HL-60/S4 treated with retinoic acid at 250 ng/mL for 4 days and 3 days (cell line): ENCODE data around the gene FRMPD3.
"Not testable (repeated sequence)": the region's sequence is repeated elsewhere in the genome, so short reads cannot be mapped to it uniquely, and the experiment has no call there.

Source experiments
- in situ Hi-C: fragments of 300-500 bp; cut with MboI; formaldehyde crosslinking; loops from 2 replicates; pipeline ENCODE4 v1.7.0; 2022; ENCODE audit warnings: low sequenced_read_pairs

Gene FRMPD3

DNA sequence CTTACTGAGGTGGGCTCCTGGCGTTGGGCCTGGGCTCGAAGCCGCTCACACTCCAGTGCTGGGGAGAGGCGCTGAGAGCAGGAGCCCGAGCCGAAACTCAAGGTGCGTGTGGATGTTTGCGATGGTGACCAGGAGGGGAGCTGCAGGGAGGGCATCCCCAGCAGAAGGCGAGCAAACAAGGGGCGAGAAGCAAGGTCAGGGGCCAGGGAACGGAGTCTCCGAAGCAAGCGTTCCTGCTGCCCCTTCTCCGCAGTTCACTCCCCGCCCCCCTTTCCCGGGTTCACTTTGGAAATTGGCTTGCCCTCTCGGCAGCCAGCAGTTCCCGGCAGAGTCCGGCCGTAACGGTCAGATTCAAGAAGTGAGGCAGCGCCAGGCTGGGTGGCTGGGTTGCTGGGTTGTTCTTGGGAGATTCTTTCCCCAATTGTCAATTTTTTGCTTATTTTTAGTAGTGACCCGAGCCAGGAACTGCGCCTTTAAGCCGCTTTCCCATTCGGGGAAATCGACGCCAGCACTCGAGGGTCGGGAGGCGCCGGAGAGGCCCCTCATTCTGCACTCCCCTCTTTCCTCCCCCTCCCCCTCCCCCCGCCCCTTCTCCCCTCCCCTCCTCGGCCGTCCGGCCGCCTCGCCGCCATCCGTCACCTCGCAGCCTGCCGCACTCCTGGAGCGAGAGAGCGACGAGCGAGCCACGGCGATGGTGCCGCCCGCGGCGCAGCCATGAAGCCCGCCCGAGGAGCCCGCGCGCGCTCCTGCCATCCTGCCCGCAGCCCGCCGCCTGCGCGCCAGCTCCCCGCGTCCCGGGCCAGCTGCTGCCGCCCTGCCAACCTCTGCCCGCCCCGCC is at the start of gene FRMPD3:
Gene FRMPD3, plus strand, starts transcription at position 655 of the 838 bp plus-strand sequence. CDS start 76,937 bp downstream, outside the sequence.
- in situ Hi-C loops, result no loop called here

DNA sequence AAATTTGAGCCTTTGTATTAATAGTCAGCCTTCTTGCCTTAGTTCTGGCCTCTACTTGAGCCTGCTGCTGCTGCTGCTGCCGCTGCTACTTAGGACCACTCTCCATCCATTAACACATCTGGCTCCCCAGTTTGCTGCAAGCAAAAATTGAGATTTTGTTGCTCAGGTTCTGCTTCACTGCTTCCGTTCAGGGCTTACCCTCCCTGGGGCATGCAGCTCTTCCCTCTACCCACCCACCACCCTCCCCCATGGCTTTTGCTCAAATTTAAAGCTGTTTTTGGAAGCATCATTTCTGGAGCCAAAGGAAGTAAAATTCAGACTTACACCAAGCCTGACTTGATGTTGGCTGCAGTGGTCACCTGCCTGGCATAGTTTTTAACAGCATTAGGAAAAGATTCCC is 28.9 kb upstream of the FRMPD3 start:
- in situ Hi-C loops, result no loop called here

DNA sequence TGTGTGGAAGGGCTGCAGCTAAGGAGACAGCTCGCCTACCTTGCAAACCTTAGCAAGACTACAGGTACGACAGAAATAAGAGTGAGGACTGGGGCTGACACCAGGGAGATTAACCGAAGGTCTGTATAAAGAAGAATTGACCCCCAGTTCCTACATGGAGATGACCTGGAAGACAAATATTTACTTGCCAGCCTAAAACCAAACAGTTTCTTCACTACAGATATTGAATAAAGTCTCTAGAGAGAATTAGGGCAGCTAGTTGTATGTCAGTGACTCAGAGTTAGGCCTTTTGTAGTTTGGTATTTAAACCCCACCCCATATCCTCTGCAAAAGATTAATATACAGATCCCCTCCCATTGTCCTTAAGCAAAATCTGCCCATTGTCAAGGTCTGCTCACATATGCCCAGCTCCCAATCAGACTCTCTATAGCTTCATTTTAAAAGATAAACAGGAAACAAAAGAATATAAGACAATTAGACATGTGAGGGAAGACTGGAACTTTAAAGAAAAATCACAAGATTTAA is 28.1 kb upstream of the FRMPD3 start:
- in situ Hi-C loops, result no loop called here

DNA sequence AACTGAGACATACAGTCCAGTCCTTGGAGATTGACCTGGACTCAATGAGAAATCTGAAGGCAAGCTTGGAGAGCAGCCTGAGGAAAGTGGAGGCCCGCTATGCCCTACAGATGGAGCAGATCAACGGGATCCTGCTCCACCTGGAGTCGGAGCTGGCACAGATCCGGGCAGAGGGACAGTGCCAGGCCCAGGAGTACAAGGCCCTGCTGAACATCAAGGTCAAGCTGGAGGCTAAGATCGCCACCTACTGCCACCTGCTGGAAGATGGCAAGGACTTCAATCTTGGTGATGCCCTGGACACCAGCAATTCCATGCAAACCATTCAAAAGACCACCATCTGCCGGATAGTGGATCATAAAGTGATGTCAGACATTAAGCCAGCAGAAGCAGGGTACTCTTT is 20.4 kb upstream of the FRMPD3 start:
- in situ Hi-C loops, result no loop called here

DNA sequence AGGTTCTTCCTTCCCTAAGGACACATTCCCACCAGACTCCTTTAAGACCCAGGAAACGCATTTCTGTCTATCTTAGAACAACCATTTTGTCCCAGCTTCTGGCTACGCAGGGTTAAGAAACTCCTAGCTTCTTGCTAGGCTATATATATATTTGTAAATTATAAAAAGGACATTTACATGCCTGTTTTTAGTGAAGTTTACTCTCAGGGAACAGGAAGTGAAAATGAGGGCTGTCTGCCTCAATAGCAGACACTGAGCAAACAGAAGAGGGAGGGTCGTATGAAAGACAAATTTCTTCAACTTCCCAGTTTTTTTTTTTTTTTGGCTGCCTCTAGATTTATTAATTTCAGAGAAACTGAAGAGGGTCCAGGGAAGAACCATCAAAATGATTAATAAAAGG is 9.3 kb upstream of the FRMPD3 start:
- in situ Hi-C loops, result no loop called here

DNA sequence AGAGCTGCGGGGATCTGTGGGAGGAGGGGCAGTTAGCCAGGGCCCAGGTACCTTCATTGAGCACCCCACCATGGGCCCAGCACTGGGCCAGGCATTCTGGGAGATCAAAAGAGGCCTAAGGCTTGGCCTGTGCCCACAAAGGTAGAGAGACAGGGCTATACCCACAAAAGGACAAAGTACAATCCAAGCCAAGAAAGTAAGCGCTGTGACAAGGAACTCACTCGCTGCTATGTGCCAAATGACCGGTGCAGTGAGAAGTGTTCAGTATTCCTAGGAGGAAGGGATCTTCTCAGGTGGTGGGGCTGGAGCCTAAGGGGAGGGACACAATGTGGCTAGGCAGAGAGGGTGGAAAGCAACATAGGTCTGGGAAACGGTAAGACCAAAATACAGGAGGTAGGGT is 8.8 kb upstream of the FRMPD3 start:
- in situ Hi-C loops, result no loop called here

DNA sequence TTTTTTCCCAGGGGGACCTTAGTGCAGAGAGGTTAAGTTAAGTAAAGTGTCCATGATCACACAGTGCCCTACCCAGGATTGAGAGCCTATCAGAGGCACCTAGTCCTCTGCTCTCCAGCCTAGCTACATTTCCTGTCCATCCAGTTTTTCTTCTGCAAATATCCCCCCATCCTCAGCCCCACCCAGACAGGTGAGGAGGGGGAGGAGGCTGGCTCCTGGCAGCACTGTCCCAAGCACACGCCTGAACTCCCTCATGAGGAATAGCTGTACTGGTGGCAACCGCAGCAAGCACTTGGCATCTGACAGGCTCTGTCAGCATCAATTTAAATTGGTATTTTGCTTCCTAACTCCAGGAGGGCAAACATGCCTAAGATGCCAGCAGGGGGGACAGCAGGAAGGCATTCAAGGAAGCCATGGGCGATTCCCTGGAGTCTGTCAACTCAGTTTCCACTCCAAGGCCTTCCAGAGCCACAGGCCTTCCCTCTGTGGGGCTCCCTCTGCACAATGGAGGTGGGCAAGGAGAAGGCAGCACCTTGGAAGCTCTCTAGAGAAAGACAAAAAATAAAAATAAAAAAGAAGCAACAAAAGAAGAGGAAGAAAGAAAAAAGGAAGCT is 6.4 kb upstream of the FRMPD3 start:
- in situ Hi-C loops, result no loop called here

DNA sequence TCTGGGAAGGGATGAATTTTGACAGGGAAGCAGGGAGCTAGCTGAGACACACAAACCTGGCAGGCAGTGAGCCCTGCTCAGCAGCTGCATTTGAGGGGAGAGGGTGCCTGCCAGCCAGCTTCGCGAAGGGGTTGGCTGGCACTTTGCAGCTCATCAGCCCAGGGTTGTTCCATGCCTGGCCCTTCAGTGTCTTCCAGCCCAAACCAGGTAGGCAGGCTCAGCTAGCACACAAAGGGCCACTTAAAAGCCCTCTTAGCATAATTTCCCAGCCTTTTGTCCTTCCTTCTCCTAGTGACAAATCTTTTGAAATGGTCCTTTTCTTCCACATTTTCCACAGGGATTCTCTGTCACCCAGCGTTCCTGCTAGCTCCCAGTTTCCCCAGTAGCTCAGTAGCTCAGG is 4.3 kb upstream of the FRMPD3 start:
- in situ Hi-C loops, result no loop called here

DNA sequence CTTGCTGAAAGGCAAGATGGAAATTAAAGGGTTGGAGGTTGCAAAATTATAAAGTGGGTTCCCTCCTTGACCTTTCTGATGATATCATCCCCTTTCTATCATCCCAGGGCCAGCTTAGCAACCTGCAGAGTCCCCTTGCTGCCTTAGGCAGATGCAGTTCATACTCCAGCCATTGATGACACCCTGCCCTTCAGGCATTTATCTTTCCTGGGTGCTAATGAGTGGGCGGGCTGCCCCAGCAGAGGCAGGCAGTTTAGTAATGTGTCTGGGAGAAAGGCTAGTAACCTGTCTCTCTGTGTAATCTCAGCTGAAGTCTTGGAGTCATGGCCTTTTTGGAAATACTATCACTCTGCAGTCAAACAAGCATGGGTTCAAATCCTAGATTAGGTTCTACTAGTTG is 3.8 kb upstream of the FRMPD3 start:
- in situ Hi-C loops, result no loop called here

DNA sequence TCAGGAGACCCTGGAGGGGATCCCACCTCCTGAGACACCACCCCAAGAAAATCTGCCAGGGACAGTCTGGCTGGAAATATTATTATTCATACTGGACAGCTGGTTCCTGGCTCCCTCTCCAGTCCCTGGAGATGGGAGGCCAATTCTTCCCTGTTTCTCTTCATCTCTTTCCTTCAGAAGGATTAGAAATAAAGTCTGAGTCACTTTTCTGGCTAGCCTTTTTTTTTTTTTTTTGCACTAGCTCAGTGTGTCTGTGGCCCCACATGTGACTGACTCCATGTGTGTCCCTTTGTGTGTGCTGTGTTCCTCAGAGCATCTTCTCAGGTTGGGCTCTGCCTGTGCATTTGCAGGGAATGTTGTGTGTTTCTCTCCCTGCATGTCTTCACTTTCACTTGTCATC is 1.8 kb upstream of the FRMPD3 start:
- in situ Hi-C loops, result no loop called here

DNA sequence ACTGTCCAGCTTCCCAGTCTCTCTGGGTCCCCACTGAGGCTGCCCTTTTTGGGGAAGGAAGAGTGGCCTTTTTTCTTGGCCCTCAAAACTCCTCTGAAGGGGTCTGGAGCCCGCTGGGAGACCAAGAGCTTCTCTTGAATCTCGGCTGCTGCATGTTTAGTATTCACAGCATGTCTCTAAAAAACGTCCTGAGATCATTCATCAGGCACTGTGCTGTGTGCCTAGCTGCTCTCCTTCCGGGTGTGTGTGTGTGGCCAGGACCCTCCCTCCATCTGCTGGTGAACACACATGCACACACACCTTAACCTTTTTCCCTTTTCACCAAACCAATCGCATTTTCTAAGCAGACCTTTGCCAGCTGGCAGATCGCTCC is 841 bp upstream of the FRMPD3 start:
- in situ Hi-C loops, result no loop called here

DNA sequence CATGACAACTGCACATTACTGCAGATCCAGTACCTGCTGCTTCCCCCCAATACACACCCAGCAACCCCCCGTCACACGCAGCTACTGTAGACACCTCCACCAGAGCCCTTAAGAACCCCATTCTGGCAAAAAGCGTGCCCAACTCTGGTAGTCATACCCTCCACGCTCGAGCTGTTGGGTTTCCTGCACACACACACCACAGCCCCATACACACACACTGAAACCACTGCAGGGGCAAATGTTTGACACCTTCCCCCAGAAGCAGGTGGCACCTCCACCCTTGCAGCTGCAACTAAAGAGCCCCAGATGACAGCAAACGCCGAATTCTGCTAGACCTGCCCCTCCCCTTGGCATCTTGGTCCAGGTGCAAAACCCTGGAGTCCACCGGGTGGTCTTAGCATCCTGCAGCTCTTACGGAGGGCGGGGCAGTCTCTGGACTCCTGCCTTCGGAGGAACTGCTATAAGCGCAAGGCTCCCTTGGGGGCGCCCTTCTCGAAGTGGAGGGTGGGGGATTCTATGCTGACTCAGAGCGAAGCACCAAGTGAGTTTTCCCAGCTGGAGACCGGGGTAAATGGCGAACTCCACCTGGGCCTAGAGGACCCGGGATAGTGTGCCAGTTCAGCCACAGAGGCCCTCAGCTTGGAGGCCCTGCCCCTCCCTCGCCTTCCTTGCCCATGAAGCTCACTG is 1.5 kb downstream of the FRMPD3 start:
- in situ Hi-C loops, result no loop called here

DNA sequence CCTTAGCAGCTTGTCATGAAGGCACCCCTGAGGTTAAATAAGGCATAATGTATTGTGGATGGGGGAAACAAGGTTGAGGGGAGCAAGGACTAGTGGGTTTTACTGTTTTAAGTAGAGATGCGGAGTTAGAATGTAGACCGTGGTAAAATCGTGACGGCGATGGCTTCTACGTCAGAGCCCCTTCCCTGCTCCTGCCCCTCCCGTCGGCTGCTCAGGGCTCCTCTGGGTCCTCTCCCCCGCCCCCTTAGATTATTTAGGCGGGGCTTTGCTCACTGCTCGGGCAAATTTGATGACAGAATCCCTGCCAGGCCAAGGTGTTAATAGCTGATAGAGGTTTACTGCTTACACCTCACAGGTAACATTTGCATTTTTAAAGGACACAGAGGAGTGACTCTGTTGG is 2.3 kb downstream of the FRMPD3 start:
- in situ Hi-C loops, result no loop called here

DNA sequence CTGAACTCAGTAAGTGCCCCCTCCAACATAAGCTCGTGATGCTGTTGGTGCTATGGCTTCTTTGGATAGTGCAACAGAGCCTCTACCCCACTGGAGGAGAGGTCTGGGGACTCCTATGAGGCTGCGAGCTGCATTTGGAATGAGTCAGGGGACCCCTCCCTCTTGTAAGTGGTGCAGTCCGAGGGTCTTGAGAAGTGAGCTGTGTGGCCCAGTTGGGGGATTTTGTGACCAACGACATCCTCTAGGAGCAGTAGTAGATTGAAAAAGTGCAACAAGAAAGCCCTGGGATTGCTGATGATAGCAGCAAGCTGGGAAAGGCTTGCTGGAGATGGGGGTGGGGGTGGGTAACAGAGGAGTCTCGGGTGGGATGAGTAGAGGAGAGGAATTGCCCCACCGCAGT is 3.1 kb downstream of the FRMPD3 start:
- in situ Hi-C loops, result no loop called here

DNA sequence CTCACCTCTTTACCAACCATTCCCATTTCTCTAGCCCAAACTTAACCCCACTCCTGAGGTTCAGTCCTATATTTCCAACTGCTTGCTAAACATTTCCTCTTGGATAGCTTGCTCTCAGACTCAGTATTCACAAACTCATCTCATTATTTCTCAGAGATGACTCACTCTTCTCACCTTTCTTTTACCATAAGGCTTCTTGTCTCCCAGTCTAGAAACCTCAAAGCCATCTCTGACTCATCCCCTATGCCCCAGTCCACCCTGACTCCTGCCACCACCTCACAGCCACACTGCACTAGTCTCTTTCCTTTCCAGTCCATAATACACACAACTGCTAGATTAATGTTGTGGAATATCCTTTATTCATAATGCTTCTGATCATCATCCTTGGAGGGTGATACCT is 4.8 kb downstream of the FRMPD3 start:
- in situ Hi-C loops, result no loop called here

DNA sequence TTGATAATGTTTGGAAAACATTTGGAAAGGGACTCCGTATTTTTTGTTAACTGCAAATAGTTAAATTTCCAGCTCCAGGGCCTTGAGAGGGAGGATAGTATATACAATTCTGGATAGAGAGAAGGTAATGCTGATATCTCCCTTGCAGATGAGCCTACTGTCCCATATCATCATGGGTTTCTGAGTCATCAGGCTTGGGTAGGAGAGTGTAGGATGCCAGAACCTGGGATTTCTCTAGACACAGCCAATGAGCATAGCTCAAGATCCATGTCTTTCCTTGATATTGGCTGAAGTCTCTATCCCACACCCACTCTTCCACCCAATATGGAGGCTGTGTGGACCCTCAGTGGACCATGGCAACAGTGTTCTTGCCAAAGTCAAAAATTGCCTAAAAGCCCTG is 7.8 kb downstream of the FRMPD3 start:
- in situ Hi-C loops, result no loop called here

DNA sequence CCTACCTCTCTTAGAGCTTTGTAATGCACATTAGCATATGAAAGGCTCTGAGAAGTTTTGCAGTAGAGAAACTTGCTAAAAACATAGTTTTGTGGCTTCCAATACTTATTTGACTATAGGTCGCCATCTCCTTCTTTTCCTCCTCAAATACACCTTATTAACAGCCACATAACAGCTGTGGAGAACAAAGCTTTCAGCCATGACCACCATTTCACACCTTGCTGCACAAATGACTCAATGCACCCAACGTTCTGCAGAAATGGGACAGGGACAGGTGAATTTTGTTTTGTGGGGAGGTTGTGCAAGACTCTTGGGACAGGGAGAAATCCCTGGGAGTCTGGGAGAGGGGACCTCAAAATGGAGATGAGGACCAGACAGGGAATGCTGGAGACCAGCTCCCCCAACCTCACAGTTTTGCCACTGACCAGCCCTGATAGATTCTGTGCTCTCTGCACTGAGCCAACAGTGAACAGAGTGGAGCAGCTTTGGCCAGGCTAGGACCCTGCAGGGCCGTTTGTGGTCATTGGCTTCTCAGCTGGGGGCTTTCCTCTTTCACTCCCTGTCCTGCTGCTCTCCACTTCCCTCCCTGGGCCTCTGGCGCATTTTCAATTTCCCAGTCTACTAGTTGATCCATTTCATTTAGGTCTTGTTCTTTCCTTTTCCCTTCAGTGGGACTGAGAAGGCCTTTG is 16.6 kb downstream of the FRMPD3 start:
- in situ Hi-C loops, result no loop called here

DNA sequence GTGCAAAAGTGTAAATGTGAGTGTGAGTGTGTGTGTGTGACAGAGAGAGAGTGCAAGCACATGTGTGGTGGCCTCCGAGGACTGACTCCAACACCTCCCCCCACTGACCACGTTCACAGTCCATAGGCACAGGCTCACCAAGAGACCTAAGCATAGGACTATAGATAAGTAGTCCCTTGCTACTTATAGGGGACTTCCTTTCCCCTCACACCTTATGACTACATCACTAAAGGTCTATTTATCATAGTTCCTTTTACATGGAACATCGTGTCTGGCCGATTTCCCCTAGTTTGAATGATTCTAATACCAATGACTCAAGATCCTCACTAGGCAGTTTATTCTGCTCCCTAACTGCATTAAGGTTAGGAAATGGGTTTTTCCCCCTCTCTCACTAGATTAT is 17.8 kb downstream of the FRMPD3 start:
- in situ Hi-C loops, result no loop called here

DNA sequence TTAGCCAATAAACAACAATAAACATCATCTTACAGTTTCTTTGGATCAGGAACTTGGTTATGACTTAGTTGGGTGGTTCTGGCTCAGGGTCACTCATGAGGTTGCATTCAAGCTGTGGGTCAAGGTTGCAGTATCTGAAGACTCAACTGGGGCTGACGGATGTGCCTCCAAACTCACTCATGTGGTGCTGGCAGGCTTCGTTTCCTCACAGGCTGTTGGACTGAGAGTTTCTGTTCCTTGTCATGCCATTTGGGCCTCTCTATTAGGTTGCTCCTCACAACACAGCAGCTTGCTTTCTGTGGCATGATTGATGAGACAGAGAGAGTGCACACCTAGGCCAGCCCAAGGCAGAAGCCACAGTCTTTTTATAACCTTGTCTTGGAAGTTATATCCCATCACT is 20.7 kb downstream of the FRMPD3 start:
- in situ Hi-C loops, result no loop called here

DNA sequence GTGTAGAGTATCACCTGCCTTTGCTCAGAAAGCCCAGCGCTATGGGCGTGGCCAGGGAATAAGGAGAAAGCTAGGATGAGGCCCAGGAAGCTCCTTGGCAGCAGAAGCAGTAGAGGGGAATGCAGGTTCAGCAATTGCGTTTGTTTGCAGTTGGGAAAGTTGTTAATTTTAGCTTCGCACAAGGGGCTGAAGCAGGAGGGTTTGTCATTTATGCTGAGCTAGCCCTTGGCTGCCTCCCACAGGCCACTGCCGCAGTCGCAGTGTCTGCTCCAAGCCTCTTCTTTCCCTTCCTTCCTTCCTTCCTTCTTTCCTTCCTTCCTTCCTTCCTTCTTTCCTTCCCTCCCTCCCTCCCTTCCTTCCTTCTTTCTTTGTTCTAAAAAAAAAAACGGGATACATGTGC is 21.5 kb downstream of the FRMPD3 start:
- in situ Hi-C loops, result no loop called here

DNA sequence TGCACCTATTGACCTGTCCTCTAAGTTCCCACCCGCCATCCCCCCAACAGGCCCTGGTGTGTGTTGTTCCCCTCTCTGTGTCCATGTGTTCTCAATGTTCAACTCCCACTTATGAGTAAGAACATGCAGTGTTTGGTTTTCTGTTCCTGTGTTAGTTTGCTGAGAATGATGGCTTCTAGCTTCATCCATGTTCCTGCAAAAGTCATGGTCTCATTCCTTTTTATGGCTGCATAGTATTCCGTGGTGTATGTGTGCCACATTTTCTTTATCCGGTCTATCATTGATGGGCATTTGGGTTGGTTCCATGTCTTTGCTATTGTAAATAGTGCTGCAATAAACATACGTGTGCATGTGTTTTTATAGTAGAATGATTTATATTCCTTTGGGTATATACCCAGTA is 22.0 kb downstream of the FRMPD3 start:
- in situ Hi-C loops, result not testable (repeated sequence)
